Dedifferentiated amniotic fluid mesenchymal stem cell (primary cell): Measurements from ENCODE around the gene ST6GALNAC4.
A peak's percentile ranks its signal among the peaks of the same experiment; 100 is the strongest.
"Not testable (repeated sequence)": the region's sequence is repeated elsewhere in the genome, so short reads cannot be mapped to it uniquely, and the experiment has no call there.

ENCODE experiments used
- DNase-seq: peaks from one replicate; pipeline ENCODE4 v3.0.0-alpha.2; 2016; ENCODE audit errors: extremely low spot score

ST6GALNAC4 gene

DNA sequence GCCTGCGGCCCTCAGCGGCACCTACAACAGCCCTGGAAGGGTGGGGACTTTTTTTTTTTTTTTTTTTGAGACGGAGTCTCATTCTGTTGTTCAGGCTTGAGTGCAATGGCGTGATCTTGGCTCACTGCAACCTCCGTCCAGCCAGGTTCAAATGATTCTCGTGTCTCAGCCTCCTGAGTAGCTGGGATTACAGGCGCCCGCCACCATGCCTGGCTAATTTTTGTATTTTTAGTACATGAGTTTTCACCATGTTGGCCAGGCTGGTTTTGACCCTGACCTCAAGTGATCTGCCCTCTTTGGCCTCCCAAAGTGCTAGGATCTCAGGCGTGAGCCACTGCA is 46.7 kb downstream of the ST6GALNAC4 start:
- DNase-seq: not testable (repeated sequence)

DNA sequence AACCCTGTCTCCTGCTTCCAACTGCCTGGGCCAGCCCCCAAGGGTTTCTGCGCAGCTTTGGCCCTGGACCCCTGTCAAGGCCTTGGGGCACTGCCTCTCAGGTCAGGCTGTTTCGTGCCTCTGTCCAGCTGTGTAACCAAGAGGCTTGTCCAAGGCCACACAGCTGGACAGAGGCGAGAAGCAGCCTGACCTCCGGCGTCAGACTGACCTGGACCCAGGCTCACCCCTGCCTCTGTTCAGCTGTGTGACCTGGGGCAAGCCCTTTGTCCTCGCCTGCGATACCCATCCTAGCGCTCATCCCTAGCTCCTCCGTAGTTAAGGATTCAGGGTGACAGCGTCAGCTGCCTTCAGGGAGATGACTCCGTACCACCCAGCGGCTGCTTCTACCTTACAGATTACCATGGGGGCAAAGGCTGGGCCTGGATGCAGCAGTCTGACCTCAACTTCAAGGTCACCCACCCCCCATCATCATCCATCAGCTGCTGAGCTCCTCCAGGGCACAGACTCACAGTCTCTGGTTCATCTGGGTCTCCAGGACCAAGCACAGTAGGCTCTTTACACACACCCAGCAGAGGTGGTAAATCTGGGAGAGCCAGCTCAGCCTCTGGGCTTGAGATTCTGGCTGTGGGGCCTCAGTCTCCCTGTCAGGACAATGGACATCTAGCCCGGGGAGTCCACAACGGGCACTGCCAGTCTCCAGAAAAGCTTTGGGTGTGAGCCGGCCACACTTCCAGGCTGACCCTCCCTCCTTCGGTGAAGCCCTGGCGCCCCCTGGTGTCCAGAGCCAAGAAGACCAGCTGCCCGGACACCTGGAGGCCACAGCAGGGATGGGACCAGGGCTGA is 47.3 kb downstream of the ST6GALNAC4 start:
- DNase-seq: peak; percentile 68

DNA sequence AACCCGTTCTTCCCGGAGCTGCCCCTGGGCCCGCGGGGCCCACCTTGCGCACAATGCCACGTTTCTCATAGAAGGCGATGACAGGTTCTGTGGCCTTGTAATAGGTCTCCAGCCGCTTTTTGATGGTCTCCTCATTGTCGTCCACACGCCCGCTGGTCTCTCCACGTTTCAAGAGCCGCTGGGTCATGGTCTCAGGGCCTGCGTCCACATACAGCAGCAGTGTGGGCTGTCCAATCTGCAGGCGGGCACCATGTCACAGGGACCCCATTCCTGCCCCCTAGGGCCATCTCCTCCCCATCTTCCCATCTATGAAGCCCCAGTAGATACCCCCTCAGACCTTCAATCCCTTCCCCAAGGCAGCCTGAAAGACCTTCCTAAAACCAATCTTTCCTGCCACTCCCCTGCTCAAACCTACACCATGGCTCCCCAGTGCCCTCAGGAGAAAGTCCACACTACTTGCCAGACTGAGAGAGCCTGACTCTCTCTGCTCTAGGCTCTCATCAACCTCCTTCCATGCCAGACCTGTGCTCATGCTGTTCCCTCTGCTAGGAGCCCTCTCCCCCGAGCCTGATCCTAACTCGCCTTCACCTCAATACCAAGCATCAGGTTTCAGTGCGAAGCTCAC is 48.5 kb downstream of the ST6GALNAC4 start:
- DNase-seq: no peak

DNA sequence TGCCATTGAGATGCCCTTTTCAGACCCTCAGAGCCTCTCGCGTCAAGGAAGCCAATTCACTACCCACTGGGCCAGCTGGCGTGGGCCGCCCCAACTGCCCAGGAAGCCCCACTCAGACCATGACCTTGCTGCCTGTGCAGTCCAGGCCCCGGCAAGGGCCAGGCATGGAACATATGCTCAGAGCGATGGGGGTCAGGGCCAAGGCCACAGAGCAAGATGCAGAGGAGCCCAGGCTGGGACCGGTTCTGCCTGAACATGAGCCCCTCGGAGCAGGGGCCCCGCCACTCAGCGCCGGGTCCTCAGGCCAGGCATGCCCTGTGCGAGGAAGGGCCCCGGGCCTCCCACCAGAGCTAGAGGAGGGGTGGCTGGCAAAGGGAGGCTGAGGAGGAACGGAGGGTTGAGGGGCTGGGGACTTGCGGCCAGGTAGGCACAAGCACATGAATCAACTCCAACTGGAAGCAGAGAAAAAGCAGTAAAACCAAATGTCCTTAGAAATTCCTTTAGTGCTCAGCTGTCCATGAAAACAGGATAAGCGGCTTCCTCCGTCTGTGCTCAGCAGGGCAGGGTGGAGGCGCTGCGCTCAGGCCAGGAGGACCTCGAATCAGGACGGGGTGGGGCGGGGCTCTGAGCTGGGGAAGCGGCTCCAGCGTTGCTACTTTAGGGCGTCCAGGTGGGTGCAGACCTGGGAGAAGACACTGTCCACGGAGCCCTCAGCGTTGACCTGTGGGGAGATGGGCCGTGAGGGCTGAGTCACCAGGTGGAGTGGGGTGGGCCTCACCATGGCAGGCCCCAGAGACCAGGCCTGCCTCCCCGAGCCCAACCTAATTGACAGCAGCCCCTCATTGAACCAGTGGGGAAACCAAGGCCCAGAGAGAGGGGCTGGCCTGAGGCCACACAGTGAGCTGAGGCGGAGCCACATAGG is 49.2 kb downstream of the ST6GALNAC4 start:
- DNase-seq: no peak

DNA sequence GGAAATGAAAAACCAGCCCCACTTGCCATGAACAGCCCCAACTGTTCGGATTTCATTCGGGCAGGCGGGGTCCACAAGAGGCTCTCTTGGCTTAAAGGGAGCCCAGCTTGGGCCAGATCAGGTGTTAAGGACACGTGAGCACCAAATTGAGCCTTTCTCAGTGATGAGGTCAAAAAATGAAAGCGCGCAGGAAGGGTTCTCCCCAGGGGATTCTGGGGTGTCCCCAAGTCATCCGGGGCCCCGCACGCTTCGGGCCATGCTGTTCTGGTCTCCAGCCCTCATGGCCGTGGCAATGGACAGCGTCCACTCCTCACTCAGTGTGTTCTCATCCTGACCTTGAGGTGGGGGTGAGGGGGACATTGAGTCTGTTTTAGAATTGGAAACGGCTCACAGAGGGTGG is 50.3 kb downstream of the ST6GALNAC4 start:
- no peak for DNase-seq

DNA sequence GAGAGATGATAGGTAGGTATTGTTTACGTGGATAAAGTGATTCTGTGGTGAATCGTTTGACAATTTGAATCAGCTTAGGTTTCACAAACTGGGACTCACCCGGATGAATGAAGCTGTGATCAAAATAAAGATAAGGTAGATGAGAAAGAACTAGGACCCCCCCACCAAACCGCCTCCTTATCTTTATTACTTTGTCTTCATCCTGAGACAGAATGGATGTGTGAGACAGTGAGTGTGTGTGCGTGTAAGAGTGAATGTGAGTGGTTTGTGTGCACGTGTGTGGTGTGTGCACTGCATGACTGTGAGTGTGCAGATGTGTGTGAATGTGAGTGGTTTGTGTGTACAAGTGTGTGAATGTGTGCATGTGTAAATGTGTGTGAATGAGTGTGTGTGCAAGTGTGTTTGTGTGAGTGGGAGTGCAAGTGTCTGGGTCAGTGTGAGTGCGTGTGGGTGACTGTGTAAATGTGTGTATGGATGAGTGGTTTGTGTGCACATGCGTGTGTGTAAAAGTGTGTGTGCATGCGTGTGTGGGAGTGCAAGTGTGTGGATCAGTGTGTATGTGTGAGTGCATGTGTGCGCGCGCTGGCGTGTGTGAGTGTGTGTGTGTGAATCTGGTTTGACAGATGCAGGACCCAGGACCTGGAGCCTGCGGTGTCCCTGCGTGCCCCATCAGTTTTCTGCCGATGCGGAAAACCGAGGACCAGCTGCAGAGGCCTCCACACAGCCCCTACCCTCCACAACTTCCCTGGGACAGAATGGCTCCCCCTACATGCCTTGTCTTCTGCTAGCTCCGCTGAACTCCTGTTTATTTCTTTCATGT is 51.0 kb downstream of the ST6GALNAC4 start:
- DNase-seq: no peak

DNA sequence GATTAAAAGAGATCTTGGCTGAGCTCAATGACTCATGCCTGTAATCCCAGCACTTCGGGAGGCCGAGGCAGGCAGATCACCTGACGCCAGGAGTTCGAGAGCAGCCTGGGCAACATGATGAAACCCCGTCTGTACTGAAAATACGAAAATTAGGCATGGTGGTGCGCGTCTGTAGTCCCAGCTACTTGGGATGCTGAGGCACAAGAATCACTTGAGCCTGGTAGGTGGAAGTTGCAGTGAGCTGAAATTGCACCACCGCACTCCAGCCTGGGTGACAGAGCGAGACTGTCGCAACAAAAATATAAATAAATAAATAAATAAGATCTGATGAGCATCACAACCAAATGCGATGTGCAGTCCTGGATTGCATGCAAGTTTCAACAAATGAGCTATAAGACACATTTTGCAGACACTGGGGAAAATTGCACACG is 53.6 kb downstream of the ST6GALNAC4 start:
- DNase-seq: no peak

DNA sequence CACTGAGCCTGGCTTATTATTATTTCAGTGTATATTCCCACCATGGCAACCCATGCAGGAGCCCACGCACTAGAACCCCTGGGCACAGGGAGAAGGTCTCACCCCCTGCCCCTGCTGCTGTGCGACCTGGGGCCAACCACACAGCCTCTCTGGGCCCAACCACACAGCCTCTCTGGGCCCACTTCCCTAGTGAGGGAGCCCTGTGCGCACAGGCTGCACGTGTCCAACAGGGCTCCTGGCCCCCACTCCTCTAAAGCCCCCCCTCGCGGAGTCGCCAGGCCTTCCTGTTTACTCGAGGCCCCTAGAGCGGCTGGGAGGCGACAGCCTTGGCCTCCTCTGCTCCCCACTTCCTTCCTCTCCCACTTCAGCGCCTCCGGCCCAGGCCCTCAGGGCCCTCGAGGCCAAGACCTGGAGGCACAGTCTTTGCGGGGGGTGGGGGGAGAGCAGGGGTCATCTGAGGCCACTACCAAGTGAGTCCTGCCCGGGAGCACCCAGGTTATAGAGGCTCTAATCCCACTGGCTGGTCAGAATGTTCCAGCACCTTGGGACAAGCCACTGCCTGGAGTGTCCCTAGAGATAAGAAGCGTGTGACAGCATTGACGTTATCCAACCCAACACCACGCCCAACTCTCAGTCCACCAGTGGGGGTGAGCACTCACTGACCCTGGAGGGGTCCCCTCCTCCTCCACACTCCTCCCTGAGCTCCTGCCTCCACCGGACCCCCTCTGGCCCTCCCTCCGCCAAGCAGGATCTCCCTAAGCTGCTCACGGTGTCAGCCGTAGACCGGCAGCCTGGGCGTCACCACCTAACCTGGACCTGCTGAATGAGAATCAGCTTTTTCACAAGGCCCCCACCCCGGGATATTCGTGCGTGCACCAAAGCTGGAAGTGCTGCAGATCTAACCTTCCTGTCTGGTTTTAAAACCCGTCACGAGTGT is 54.5 kb downstream of the ST6GALNAC4 start:
- DNase-seq: no peak

DNA sequence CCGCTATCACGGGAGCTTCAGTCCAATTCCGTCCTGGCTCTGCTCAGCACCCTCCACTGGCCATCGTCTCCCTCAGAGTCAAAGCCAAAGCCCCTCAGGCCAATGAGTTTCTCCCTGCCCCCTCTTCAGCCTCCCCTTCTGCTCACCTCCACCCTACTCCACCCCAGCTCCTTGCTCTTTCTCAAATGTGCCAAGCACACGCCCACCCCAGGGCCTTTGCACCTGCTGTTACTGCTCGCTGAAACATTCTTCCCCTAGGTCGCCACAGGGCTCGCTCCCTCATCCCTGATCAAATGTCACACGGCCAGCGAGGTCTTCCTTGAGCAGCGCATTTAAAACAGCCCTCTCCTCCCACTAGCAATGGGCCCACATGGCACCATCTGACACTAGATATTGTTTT is 56.1 kb downstream of the ST6GALNAC4 start:
- no peak for DNase-seq

DNA sequence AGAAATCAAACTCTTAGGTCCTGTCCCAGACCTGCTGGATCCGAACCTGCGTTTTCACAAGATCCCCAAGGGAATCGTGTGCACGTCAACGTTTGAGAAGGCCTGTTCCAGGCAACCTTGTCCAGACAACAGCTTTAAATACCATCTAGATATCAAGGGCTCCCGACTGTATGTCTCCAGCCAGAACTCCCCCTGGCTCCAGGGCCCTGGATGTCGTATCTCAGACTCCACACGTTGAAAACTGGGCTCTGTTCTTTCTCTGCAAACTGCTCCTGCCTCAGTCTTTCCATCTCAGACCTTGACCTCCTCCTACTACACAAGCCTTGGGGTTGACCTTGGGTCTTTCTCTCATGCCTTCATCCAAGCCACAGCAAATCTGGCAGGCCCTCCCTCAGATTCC is 56.6 kb downstream of the ST6GALNAC4 start:
- DNase-seq: no peak

DNA sequence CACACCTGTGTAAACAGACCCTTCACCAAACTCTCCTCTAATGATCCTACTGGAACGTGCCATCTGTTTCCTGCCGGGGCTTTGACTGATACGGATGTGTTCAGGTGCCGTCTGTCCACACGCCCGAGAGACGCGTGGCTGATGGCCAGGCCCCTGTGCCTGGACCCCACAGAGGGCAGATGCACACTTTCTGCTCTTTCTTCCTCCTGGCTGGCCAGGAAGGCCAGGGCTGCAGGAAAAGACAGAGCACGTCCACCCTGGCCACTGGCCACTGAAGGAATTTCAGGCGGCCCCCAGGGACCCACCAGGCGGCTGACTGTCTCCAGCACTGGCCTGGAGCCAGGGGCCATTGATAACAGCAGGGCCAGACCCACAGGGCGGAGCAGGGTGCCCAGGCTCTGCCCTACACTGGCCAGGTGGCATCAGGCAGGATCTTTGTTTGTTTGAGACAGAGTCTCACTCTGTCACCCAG is 58.8 kb downstream of the ST6GALNAC4 start:
- no peak for DNase-seq
